Embryonic facial prominence (tissue), 1 donor: ENCODE results near the gene GLT1D1.

ENCODE experiments used
- DNase-seq: peaks from one replicate; pipeline ENCODE4 v3.0.0-alpha.2; 2016; ENCODE audit errors: extremely low spot score

Gene GLT1D1

DNA sequence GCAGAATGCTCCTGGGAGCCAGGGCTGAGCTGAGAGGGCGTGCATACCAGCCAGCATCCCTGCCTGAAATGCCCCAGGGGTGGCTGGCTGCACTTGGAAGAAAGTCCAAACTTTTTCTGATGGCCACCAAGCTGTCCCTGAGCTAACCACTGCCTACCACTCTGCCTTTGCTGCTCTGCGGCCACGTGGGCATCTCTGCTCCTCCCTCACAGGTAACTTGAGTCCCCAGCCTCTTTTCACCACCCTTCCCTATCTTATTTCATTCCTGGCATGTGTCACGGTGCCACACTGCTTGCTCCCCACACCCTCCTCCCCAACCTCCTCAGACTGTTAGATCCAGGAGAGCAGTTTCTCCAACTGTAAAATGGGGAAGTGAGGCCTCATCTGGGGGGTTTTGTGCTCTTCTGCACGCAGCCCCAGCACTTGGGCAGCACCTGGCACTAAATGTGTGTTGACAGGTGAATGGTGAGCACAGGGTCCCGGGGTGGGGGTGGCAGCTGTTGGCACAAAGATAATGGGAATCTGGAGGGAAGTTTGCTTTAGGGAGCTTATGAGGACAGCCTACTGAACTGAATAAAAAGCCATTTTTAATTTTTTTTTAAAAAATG lies 113.0 kb downstream of the GLT1D1 start:
- no peak for DNase-seq

DNA sequence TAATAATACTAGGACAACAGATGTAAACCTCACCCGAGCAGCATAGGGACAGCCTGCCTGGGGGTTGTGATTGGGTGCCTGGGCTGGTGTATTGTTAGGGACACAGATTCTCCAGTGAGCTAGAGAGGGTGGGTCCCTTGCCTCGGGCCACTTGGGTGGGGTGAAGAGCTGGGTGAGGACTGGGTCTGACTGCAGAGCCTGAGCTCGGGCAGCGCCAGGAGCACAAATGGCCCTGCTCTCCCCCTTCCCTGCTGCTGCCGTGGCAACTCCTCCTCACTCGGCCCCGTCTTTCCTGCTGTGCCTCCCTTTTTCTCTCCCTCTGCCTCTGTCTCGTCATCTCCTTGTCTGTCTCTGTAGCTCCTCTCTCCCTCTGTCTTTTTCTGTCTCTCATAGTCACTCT lies 115.4 kb downstream of the GLT1D1 start:
- no peak for DNase-seq

DNA sequence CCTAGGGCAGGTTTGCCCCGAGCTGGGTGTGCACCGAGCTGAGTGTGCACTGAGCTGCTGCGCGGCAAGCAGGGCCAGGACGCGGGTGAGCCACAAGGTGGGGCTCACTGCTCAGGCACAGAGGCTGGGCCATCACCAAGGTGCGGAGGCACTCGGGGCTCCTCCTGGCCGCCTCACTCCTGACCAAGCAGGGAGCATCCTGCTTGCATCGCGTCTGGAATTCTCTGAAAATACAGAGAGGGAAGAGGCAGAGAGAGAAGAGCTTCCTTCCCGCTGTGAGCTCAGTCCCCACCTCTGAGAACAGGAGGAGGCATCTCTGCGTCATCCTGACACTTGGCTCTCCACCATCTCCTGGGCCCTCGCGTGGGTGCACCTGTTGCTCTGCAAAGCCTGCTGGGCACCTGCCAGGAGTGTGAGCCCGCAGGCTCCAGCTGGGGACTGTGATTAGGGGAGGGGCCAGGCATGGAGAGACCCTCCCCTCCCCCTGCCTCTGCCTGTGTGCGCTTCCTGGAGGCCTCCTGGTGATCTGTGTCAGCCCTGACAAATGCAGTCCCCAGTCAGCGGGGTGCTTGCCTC lies 116.3 kb downstream of the GLT1D1 start:
- no peak for DNase-seq

DNA sequence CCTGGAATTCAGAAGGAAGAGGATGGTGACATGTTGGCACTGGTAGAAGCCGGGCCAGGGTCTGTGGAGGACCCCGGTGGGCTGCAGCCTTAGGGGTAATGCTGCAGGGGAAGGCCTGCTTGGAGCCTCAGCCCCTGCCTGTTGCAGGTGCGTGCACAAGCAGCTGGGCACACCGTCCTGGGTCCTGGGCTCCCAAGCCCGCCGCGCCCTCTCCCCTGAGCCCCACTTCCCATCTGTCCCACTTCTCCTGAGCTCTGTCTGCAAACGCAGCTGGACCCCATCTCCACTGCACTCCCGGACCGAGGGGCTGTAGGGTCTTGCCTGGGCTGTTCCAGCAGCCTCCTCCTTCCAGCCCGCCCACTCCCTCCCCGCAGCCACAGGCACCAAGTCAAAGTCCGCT lies 116.8 kb downstream of the GLT1D1 start:
- DNase-seq: no peak

DNA sequence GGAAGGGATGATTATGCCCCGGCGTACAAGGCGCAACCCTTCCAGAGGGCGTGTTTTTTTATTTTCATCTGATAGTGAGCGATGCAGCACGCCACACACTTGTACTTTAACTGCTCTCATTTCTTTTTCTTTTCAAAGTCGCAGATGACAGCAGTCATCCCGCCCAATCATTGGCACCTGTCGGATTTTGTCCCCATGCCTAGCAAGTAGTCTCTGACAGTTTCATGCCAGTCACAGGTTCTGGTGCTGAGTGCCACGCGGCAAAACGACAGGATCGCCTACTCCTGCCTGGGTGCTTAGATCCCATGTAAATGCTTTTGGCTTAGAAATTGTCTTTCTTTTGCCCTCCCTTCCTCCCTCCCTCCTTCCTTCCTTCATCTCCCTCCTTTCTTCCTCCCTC lies 117.7 kb downstream of the GLT1D1 start:
- no peak for DNase-seq

DNA sequence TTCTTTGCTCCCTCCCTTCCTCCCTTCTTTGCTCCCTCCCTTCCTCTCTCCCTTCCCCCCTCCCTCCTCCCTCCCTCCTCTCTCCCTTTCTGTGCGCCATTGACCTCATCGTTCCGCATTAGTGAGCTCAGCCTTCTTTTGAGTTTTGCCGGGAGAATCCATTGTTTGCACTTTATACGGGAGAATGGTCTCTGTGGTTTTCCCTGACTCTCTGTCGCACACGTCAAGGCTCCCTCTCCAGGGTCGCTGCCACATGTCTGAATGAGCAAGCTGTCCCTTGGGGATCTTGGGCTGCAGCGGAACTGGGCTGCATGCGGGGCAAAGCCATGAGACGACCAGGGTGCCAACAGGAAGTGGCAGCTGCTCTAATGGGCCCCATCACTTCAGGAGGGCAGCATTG lies 118.5 kb downstream of the GLT1D1 start:
- DNase-seq: no peak

DNA sequence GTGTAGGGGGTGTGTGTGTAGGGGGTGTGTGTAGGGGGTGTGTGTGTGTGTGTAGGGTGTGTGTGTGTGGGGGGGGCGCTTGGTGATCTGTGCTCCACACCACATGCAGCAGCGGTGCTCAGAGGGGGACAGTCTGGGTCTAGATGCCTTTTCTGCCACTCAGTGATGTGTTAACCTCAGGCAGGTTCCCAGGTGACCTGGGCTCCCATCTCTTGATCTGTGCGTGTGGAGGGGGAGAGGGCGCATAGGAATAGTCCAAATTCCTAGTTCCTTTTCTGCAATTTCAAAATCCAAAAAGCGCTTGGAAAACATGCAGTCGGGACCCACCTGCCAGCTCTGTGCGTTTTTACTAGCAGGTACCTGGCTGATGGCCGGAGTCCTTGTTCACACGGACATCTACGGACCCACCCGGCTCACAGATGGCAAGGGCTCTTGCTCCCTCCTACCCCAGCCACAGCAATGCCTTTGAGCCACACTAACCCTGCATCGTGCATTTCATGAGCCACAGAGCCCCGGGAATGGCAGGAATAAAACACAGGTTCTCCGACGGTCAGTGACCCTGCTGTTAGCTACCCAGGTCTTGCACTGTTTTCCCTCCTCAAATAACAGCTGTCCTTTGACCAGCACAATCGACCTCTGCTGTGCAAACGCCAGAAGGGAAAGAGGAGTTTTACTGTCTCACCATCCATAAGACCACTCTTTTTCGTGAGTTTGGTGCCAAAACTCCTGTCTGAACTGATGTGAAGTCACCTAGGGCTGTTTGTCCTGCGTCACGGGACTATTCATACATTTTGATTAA lies 120.8 kb downstream of the GLT1D1 start:
- no peak for DNase-seq

DNA sequence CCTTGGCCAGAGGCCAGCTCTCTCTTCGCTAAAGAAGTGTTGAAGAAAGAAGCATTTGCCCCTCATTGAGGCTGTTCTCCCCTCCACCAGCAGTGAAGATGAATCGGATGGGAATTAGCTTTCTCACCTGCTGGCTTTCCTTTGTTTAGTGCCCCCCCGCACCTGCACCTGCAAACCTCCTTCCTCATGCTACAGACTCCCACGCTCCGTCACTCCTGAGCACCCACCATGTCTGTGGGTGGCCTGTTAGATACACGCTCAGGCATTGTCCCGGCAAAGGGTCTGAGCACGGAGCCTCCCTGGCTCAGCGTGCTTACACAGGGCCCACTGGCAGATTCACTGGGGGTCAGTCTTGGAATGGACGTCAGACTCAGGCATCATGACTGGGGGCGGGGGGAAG lies 121.6 kb downstream of the GLT1D1 start:
- no peak for DNase-seq

DNA sequence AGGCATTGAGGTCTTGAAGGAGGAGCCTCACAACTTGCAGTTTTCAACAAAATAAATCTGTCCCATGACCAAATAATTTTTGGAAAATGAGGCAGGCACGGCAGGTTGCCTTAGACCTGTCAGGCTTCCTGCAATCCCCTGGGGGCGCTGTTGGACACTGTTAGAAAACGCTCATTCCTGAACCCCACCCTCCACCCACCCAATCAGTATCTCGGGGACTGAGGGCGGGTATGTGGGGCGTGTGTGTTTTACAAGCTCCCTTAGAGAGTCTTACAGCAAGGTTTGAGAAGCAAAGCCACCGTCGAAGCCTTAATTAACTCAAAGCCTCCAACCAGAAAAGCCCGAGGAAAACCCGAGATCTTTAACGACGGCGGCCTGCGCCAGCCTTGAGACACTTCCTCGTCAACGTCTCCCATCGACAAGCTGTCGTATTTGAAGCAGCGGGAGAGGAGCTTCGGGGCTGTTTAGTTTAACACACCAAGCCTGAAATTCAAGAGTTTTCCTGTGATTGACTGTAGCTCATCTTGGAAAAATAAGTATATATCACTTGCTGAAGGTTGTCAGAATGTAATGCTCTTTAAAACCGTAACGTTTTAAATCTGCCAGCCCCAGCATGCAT lies 123.0 kb downstream of the GLT1D1 start:
- DNase-seq: no peak

DNA sequence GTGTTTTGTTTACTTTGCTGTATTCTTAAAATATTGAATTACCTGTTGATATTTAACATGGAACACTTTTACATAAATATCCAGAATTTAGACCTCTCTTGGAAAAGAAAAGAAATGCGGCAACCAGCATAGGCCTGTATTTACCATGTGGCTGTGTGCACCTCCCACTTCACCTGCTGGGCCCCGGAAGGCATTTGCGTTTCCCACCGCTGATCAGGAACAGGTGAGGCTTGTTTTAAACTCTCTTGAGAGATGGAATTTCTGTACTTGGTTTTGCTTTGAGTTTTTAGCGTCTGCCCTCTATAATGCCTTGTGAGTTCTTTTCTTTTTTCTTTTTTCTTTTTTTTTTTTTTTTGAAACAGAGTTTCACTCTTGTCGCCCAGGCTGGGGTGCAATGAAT lies 124.2 kb downstream of the GLT1D1 start:
- DNase-seq: no peak

DNA sequence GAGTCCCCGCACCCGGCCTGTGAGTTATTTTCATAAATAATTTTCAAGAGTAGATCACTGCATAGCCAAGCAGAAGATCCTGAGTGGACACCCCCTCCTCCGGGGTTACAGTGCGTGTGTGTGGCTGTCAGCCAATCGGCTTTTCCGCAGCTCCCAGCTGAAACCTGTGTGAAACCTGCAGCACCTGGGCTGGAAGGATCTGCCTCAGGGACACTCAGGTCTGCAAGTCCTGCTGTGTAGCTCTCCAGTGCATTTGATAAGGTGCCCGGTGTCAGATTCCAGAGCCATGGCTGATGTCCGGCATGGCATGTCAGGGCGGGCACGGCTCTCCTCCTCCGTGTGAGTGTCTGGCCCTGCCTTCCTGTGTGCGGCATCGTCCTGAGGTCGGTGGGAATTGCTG lies 124.8 kb downstream of the GLT1D1 start:
- DNase-seq: no peak

DNA sequence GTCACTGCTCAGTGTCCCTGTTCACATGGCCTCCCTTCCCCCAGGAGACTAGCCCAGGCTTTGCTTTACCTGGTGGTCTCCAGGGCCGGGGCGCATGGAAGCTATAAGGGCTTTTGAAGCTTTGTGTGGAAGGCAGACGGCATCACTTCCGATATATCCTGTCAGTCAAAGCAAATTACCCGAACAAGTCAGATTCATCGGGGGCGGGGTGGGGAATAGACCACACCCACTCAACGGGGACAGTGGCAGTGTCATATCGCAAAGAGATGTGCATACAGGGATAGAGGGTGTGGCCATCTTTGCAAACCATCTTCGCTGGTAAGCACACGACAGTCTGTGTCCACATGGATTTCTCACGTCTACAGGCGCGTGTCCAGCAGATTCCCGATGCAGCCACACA lies 127.3 kb downstream of the GLT1D1 start:
- DNase-seq: no peak

DNA sequence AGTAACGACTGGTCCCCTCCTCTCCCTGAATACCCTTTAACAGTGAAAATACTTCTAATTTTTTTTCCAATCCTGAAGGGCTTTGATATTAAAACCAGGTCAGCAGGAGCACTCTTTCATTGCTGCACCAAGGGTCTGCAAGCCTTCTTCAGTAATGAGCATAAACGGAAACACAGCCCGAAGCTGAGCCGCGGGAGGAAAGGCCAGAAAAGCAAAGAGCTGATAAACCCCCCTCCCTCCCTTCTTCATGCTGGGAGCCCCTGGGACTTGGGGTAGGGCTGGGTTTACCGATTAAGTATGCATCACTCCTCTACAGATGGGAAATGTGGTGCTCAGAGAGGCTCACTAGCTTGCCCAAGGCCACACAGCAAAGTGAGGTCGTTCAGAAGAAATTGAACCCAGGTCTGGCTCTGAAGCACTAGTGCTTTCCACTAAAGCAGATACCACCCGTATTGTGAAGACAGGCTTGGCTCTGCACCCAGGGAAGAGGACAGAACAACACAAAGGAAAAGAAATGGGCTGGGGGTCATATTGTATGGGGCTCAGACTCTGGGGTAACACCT lies 128.8 kb downstream of the GLT1D1 start:
- no peak for DNase-seq

DNA sequence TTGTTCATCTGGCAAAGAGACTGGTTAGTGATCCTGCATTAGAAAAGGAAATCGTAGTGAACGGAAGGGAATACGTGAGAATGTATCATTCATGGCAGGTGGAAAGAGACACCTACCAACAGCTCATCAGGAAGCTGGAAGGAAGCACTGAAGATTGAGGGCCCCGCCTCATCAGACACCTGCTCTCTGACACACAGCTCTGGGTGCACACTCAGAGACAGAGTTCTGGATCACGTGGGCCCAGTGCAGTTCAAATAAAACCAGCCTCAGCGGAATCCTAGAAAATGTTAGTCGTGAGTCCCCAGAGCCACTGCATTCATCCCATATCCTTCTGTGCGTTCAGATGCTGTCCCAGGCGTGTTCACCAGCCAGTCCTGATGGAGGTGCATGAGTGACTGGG lies 129.7 kb downstream of the GLT1D1 start:
- no peak for DNase-seq

DNA sequence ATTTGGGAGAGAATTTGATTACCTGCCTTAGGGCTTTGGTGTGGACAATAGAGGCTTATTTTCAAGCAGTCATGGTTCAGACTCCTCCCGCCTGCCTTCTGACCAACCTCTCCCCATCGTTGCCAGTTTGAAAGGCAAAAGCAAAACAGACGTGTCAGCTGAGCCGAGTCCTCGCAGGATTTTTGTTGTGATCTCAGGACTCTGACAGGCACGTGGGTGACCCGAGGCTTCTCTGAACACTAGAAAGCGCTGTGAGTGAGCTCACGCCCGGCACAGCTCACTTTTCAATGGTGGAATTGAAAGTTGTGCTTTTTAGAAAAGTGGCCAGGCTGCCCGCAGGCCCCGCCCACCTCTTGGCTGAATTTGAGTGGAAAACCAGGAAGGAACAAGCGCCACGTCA lies 130.1 kb downstream of the GLT1D1 start:
- DNase-seq: no peak

DNA sequence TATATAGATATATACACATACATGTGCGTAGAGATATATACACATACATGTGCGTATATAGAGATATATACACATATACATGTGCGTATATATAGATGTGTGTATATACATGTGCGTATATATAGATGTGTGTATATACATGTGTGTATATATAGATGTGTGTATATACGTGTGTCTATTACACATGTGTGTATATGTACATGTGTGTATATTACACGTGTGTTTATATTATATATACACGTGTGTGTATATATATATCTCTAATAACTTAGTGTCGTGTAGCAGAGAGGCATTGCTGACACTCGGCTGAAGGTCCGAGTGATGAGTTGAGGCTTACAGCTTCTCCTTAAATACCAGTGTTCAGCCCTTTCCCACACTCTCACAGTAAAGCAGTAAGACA lies 133.7 kb downstream of the GLT1D1 start:
- DNase-seq: no peak

DNA sequence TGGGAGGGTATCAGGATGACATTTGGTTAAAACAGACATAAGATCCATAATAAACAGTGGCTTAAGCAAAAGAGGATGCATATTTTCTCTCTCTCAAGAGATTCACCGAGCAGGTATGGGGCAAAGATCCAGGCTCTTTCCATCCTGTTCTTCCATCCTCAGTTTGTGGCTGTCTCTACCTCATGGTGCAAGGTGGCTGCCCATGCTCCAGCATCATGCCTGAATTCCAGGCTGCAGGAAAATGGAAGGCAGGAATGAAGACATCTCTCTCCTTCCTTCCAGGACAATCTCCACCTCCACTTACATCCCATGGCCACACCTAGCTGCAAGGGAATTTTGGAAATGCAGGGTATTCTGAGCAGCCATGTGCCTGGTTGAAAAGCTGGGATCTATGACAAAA lies 136.0 kb downstream of the GLT1D1 start:
- DNase-seq: no peak

DNA sequence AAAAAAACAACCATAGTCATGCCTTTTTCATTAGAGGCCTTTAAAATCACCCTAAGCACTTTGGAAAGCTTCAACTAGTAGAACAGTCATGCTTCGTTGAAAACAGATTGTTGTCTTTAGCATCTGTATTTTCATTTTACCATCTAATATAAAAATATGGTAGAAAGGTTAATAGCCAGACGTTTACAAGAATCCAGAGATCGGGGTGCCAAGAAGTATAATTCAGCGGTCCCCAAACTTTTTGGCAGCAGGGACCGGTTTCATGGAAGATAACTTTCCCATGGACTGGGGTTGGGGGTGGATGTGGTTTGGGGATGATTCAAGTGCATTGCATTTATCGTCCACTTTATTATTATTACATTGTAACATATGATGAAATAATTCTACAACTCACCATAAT lies 138.4 kb downstream of the GLT1D1 start:
- DNase-seq: peak; percentile 59

DNA sequence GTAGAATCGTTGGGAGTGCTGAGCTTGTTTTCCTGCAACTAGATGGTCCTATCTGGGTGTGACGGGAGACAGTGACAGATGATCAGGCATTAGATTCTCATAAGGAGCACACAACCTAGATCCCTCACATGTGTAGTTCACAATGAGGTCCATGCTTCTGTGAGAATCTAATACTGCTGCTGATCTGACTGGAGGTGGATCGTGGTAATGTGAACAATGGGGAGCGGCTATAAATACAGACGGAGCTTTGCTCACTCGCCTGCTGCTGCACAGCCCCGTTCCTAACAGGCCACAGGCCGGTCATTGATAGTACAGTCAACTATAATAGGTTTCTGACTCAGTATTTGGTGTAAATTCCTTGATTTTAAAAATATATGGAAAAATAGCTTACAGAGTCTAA lies 138.8 kb downstream of the GLT1D1 start:
- no peak for DNase-seq

DNA sequence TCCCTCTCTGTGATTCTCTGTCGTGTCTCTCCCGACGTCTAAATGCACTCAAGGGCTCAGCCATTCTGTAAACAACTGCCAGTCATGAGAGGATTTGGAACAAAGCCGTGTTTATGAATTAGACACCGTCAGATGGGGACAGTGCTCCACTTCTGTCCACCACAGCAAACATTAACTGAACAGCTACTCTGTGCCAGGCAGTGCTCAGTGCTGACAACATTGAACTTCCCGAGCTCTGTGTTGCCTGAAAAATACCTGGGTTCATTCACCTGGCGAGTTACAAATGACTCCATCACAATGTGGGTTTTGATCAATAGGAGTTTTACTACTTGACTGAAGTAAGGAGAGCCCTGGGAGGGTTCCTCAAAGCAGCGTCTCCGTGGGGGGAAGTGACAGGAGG lies 139.3 kb downstream of the GLT1D1 start:
- no peak for DNase-seq

DNA sequence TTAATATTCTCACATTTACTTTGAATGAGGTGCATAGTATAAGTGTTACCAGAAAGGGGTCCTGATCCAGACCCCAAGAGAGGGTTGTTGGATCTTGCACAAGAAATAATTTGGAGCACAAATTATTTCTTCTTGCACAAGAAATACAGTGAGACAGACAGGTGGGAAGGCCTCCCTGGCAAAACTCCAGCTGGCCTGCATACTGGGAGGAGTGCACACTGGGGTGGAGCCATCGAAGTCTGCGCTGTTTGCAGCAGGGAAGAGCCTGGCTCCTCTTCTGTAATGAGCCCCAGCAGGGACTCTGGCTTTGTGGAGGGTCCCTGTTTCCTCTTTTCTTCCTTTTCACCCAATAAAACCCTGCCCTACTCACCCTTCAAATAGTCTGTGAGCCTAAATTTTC lies 141.6 kb downstream of the GLT1D1 start:
- no peak for DNase-seq

DNA sequence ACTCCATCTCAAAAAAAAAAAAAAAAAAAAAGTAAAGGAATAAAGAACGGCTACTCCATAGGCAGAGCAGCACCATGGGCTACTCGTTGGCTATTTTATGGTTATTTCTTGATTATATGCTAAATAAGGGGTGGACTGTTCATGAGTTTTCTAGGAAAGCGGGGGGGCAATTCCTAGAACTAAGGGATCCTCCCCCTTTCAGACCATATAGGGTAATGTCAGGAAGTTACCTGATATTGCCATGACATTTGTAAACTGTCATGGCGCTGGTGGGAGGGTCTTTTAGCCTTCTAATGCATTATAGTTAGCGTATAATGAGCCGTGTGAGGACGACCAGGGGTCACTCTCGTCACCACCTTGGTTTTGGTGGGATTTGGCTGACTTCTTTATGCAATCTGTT lies 142.3 kb downstream of the GLT1D1 start:
- DNase-seq: no peak

DNA sequence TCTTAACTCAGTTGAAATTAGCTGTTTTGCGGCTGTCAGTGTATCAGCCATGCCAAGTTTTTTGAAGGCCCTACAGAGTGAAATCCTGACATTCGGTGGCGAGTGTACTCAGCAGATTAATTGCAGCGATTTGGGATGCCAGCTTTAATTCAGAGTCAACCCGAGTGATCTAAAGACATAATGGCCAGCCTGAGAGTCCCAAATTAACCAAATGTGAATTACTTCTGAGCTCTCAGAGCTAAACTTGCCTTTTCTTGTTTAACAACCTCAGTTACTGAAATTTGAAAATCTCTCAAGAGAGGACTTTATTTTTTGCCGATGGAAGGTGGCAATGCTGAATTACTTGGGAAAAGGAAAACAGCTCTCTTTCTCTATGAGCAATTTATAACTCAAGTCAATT lies 148.5 kb downstream of the GLT1D1 start:
- DNase-seq: no peak
